Middle frontal gyrus (tissue), 1 donor: ENCODE data around the gene ZNRD2.
"Not testable (repeated sequence)": the region's sequence is repeated elsewhere in the genome, so short reads cannot be mapped to it uniquely, and the experiment has no call there.

ENCODE experiments used
- DNase-seq: peaks from one replicate; pipeline ENCODE4 v3.0.0-alpha.2; 2015; ENCODE audit warnings: low spot score; ENCODE audit errors: extremely low spot score

The ZNRD2 gene

DNA sequence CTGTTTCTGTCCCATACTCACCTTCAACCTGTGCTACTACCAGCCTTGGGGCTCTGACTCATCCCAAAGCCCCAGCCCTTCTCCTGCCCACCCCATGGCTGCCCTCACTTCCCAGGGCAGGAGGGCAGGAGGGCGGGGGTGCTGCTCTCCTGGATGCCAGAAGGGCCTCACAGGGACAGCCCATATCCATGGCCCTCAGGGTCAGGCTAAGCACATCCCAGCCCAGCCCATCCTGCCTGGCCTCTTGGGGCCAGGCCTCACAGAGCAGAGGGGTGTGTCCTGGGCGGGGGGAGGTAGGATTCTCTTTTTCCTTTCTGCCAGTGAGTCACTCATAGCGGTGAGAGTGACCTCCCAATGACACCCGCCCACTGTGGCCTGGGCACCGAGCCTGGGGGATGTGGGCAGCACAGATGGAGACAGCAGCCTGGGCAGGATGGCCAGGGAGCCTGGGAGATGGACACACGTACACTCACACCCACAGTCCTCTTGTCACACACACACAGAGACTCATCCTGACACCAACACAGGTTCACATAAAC, 14.5 kb upstream of the ZNRD2 start:
- no peak for DNase-seq

DNA sequence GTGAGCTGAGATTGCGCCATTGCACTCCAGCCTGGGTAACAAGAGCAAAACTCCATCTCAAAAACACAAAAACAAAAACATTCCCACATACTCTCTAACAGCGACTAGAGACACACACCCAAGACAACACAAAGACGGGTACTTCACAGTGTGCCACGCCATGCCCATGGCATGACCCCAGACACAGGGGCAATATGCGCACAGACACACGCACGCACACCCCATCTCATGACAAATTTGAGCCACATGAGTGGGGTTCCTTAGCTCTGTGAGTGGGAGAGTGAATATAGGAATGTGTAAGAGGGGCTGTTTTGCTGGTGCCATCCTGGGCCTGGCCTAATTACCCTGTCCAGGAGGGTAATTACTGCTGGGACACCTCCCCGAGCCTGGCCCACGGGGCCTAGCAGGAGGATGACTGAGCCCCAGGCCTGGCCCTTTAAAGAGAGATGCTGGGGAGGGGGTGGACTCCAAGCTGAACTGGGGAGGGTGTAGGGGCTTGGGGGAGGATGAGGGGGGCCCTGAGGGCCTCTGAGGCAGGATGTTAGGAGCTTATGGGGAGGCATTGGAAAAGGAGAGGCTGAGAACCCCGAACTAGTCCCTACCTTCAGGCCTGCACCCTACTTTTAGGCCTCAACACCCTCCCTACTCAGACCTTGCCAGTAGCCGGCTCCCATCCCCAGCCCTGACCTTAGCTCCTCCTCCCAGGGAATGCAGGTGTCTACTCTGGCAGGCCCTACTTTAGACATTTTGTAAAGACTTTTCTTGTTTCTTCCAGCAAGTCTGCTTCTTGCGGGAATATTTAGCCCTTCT, 13.6 kb upstream of the ZNRD2 start:
- no peak for DNase-seq

DNA sequence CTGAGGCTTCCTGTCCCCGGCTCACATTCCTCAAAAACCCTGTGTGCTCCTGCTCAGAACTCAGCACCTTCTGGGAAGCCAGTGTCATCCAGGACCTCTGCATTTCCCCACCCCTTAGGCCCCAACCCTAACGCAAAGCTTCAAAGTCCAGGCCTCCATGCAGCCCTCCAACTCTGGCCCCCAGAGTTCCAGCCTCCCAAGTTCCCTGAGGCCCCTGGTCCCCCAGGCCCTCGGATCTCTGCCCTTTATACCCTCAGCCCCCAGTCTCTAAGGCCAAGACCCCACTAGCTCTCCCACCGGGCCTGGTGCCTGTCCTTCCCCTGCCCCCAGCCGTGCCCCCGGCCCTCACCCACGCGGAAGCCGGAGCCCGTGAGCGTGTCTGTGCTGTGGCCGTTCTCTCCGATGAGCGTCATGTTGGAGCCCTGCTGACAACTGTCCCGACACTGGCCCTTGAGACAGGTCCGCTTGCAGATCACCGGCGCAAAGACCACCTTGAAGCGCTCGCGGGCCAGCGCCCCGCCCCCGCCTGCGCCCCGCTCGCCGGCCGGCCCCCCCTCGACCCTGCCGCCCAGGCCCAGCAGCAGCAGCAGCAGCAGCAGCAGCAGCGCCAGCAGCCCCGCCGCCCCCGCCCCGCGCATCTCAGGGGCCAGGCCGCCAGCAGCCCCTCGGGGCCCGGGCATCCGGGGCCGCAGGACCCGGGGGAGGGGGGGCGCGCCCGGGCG, 12.8 kb upstream of the ZNRD2 start:
- no peak for DNase-seq

DNA sequence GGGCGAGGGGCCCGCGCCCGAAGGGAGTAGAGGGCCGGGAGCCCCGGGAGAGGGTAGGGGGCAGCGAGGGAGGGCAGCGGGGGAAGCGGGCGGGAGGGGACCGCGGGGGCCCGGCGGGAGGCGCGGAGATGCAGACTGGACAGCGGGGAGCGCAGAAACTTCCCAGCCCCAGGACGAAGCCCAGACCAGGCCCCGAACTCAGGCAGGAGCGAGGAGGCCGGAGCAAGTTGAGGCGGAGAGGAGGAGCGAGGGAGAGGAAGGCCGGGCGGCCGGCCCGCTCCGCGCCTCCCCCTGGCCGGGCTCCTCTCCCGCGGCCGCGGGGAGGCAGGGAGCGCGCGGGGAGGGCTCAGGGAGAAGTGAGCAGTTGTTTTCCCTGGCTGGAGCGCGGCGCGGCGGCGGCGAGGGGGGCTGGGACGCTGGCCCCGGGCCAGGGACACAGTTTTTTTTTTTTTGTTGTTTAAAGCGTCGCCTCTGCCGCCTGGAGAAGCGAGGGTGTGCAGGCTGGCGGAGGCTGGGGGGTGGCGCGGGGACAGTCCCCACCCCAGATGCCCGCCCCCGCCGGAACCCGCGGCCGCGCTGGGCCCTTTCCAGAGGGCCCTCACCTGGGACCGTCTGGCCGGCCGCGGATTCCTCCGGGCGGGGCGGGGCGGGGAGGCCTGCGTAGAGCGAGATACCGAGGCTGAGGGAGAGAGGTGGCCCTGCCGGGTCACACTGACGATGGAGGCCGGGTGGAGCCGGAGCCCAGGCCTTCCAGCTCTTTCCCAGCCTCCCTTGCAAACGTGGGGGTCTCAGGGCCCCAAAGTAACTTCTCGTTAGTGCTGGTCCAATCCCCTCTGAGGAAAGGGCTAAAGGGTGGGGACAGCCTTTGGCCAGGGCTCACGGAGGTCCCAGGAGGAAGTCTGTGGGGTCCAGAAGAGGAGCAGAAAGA, 12.0 kb upstream of the ZNRD2 start, which contains the start of gene LTBP3:
Gene LTBP3, minus strand, starts transcription at position 358 of the 928 bp plus-strand sequence. CDS start 400 bp downstream, outside the sequence.
- peak; percentile 84 for DNase-seq

DNA sequence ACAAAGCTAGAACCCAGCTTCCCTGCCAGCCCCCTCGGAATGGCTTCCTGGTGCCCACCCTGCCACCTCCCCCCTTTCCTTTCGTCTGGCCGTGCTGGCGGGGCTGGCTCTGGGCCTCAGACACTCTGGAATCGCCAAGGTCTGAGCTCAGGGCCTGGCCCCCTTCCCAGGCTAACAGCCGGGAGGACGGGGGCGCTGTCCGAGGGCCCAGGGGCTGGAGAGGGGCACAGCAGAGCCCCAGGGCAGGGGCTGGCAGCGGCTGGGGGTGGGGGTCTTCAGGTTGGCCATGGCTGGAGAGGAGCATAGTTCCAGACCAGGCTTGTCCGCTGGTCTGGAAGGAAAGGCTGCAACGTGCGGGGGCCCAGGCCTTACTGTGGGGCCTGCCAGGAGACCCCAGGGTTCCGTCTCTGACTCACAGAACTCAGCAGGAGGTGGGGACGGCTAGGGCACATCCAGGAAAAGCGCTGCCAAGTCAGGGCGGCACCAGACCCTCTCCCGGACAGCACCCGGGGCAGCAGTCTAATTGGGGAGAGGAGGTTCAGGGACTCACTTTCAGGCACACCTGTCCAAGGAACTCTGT, 11.3 kb upstream of the ZNRD2 start:
- DNase-seq: no peak

DNA sequence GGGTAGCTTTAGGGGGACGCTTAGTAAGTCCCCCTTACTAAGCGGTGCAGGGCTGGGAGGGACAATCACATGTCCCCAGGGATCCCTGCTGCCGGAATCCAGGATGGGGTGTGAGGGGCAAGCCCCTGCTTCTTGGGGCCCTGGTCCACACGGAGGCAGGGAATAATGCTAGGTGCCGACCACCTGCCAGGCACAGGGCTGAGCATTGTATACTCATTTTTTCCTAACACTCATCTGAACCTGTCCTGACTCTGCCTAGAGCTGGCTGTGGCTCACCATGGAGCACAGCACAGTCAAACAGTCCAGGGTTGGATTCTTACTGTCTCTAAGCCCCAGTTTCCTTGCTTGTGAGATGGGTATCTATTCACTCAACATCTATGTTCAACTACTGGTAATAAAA, 10.7 kb upstream of the ZNRD2 start:
- no peak for DNase-seq

DNA sequence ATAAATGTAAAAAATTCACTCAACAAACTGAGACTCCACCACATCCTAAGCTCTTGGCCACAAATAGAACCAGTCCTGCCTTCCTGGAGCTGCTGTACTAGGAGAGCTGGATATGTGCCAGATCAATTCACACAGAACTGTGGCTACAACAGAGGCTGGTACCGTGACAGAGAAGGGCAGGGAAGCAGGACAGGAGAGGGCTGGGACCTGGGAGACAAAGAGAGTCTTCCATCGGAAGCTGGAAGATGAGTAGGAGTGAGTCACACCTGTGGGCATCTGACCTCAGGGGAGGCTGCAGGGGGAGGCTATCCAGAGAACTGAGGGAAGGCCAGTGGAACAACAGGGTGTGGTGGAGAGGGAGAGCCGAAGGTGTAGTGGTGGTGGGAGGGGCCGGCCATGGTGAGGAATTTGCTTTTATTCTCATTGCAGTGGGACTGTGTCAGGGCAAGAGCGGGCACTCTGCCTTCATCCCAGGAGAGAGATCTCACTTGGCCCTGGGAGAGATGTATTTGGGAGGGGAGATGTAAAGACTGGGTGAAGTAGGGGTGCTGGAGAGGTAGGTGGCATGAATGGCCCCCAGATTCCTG, 10.2 kb upstream of the ZNRD2 start:
- no peak for DNase-seq

DNA sequence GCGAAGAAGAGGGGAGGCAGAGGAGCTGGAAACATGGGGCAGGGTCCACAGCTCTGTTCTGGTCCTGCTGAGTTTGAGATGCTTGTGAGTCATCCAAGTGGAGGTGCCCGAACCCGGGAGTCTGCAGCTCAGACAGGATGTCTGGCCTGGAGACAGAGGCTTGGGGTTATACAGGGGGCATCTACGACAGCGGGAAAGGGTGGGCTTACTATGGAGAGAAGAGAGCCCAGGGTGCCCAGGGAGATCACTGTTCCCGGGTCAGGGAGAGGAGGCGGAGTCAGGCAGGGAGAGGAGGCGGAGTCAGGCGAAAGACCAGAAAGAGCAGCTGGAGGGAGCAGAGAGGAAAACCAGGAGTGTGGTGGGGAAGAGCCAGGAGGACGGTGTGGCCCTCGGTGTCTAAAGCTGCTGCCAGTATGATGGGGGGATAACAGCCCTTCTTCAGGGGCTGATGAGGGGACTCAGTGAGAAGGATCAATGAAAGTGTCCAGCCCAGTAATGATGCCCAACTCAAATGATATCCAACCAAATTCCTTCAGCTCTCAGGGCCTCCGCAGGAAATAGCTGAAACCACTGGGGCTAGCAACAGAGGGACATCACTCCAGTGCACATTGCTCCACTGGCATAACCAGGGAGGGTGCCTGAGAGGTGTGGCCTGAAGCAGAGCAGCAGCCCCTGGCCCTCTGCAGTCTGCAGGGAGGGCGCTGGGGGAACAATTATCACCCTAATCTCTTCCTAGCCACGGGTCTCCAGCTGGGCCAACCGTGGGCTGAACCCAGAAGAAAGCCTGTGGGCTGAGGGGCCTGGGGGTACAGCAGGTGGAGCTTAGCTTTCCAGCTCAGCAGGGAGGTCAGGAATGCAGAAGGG, 9.5 kb upstream of the ZNRD2 start:
- no peak for DNase-seq

DNA sequence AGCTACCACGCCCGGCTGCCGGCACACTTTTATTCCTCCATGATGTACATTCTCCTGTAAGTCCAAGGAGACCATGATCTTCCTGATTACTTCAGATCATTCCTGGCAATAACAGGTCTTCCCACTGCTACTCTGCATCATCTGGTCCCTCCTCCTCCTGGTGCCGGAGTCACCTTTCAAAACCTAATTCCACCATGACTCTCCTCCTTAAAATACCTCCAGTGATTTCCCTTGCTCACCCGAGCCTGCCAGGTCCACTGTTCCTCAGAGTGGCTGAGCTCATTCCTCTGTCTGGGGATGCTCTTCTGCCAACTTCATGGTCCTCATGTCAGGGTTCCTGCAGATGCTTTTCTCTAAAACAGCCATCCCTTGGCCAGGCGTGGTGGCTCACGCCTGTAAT, 8.3 kb upstream of the ZNRD2 start:
- DNase-seq: no peak

DNA sequence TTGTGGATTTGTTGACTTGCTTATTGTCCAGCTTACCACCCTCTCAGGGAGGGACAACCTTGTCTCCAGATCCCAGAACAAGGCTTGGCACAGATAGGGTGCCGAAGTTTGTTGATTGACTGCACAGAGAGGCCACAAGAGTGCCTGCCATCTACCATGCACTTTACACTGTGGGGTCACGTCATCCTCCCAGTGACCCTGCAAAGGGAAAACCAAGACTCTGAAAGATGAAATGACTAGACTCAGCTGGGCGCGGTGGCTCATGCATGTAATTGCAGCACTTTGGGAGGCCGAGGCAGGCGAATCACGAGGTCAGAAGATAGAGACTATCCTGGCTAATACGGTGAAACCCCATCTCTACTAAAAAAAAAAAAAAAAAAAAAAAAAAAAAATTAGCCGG, 7.5 kb upstream of the ZNRD2 start:
- DNase-seq: no peak

DNA sequence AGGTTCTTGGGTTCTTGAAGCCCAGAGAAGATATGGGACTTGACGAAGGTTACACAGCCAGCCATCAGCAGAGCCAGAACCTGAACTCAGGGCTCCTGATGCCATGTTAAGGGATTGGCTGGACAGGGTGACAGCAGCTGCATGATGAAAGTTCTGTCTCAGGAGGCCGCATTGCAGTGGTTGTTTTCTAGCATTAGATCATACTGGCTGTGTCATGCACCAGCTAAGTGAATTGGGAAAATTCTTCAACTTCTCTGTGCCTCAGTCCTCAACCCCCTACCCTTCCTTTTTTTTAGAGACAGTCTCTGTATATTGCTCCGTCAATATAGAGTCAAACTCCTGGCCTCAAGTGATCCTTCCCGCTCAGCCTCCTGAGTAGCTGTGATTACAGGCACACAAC, 6.7 kb upstream of the ZNRD2 start:
- DNase-seq: no peak

DNA sequence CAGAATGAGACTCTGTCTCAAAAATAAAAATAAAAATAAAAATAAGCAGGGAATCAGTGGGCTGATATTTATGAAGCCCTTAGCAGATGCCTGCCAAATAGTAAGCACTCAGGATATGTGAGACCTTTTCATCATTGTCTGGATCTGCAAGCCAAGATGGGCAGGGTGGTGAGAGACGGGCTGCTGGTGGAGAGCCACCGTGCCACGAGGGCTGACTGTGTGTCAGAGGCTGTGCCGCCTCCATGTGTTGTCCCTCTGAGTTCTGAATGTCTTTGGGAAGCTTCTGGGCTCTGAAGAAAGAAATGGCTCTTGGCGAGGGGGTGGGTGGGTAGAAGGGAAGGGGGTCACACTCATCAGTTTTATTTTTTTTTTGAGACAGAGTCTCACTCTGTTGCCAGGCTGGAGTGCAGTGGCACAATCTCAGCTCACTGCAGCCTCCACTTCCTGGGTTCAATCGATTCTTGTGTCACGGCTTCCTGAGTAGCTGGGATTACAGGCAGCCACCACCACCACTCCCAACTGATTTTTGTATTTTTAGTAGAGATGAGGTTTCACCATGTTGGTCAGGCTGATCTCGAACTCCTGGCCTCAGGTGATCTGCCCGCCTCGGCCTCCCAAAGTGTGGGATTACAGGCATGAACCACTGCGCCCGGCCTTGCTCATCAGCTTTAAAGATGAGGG, 5.3 kb upstream of the ZNRD2 start:
- DNase-seq: not testable (repeated sequence)

DNA sequence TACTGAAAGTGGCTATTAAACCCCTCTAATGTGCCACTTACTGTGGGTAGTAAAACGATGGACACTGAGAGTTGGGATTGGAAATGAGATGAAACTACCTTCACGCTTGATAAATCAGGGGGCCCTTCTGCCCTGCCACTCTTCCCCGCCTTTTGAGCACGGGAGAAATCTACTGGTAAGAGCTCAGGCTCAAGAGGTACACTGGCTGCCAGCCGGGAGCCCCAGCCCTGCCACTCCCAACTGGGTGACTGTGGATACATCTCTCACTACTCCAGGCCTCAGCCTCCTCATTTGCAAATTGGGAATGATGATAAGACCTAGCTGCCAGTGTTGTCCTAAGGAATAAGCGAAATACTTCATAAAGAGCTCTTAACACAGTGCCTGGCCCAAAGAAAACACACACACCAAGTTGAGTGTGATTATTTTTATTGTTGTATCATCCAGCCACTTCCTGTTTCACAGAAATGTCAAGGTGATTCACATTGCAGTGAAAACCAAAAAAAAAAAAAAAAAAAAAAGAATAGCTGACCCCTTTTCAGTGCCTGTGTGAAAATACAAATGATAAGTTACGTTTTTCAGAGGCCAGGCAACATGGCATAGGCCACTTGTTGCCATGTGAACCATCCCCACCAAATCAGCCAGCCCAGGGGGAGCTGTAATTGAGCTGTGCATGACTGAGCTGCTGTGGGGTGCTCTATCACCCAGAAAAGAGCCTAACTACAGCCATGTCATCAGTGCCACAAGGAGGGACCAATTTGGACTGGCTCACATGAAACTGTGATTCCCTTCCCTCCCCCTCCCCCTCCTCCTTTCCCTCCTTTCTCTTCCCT, 4.4 kb upstream of the ZNRD2 start:
- no peak for DNase-seq

DNA sequence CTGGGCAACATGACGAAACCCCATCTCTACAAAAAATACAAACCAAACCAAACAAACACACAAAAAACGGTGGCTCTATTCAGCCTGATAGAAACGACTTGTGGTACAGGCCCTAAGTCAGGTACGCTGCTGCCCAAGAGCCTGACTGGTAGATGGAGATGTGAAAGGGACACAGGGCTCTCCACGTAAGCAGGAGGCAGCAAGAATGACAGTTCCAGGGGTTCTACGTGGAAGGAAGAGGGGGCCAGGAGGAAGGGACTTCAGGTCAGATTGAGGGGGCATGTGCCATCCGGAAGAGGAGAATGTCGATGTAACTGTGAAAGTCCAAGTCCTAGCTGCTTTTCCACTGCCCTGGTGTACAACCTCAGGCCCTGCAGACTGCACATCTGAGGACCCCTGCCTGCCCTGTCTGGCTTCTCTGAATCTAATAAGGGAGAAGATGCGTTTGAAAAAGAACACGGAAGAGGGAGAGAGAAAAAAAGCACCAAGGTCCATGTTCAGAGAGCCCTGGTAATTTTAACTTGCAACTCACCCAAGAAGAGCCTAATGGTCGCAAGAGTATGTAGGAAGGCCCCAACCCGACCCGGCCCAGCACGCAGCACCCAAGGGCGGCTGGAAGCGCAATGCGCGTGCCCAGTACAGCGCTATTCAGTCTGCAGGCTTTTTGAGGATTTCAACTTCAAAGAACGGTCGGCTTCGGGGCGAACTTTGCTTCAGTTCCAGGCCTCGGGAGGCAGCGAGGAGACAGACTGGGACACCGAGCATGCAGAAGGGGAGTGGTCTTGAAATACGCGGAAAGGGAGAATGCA, 909 bp upstream of the ZNRD2 start:
- no peak for DNase-seq

DNA sequence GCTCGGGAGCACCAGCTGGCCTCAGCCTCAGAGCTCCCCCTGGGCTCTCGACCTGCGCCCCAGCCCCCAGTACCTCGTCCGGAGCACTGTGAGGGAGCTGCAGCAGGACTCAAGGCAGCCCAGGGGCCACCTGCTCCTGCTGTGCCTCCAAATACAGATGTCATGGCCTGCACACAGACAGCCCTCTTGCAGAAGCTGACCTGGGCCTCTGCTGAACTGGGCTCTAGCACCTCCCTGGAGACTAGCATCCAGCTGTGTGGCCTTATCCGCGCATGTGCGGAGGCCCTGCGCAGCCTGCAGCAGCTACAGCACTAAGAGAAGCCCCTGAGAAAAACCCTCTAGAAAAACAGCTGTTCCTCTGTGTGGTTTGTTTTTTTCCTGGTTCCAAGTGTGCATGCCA, 1.1 kb downstream of the ZNRD2 start:
- DNase-seq: no peak

DNA sequence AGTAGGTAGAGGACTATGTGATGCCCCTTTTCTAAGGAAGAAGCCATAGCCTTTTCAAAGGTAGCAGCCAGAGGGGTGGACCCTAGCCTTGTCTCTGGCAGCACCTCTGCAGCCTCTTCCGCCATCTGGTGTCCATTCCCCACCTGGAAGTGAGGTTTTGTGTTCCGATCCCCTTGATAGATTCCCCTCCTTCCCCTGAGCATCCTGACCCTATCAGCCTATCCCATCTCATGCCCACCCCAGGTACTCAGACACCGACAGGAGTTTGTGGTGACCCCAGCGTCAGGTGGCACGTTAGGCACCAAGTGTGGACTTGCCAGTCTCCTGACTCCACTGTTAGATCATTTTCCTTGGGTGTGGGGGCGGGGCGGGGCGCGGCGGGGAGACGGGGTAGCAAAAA, 1.7 kb downstream of the ZNRD2 start:
- no peak for DNase-seq

DNA sequence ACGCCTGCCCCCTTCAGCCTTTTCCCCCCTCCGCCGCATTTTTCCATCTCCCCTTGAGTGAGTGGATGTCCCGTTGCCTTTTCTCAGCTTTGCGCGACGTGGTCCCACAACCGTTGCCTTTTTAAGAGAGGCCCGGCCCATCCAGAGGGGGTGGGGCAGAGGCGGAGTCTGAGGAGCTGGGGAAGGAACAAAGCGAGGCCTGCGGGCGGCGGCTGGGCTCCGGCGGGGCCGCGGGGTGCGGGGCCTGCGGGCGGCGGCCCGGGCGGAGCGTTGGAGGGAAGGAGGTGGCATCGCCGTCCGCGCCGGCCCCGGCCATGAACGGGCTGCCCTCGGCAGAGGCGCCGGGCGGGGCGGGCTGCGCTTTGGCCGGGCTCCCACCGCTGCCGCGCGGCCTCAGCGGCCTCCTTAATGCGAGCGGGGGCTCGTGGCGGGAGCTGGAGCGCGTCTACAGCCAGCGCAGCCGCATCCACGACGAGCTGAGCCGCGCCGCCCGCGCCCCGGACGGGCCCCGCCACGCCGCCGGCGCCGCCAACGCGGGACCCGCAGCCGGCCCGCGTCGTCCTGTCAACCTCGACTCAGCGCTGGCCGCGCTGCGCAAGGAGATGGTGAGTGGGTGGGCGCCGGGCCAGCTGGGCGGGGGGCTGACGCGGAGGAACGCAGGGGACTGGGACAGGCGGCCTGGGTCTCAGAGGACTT, 2.2 kb downstream of the ZNRD2 start, which contains the start of gene FAM89B:
Gene FAM89B, plus strand, starts transcription at position 183 of the 696 bp plus-strand sequence. Its CDS starts 132 bp downstream, at position 315.
- DNase-seq: peak; percentile 65
